ENCODE data around the gene APOO.

Gene APOO

DNA sequence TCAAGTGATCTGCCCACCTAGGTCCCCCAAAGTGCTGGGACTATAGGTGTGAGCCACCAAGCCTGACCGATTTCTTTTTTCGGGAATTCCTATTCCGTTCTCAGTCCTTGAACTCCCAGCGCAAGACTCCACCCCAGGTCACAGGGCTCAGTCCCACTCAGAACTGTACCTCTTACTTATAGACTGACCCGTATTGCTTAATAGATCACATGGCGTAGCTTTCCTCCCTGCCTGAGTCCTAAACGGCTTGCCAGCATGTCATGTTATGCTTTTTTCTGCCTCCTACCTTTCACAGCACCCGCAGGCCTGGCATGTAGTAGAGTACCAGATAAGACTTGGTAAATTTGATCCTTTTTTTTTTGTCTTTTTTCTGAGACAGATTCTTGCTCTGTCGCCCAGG, 102.3 kb downstream of the APOO start:
- no peak overlapping the region for H3K27ac ChIP-seq
- TF ChIP-seq CTCF (conservative IDR thresholded peaks at IDR 0.05) (no peak), ZFX (IDR thresholded peaks at IDR 0.05) (no peak)

DNA sequence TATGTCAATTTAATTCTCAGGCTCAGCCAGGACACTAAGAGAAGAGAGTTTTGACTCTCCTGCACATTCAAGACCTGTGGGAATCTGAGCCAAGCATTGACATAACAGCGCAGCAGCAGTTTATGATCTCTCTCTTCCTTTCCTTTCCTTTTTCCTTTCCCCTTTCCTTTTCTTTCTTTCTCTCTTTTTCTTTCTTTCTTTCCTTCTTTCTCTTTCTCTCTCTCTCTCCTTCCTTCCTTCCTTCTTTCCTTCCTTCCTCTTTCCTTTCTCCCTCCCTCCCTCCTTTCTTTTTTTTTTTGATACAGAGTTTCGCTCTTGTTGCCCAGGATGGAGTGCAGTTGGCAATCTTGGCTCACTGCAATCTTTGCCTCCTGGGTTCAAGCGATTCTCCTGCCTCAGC, 103.2 kb downstream of the APOO start:
- TF ChIP-seq CTCF (conservative IDR thresholded peaks at IDR 0.05) (no peak), ZFX (IDR thresholded peaks at IDR 0.05) (no peak)
- no peak overlapping the region for H3K27ac ChIP-seq

GRCh38 chrX:23803931-23804381, 103.8 kb downstream of the APOO start:
- TF ChIP-seq CTCF (conservative IDR thresholded peaks at IDR 0.05) = no peak
- TF ChIP-seq ZFX (IDR thresholded peaks at IDR 0.05) = no peak
- H3K27ac ChIP-seq = no peak overlapping the region

DNA sequence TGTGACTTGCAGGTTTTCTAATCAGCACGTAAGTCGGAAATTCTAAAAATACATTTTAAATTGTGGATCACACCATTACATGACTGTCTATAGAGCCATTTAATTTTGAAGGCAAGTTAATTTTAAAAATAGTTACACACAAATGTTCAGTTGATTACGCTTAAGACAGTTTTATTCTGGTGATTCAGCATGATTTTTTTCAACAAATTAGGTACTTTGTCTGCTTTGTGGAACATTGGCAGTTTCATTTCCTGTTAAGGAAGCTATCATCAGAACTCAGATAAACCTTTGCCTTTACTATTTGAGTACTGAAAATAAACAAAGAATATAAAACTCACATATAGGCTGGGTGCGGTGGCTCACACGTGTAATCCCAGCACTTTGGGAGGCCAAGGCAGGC, 105.3 kb downstream of the APOO start:
- TF ChIP-seq ZFX (IDR thresholded peaks at IDR 0.05) (no peak), CTCF (conservative IDR thresholded peaks at IDR 0.05) (no peak)
- no peak overlapping the region for H3K27ac ChIP-seq

DNA sequence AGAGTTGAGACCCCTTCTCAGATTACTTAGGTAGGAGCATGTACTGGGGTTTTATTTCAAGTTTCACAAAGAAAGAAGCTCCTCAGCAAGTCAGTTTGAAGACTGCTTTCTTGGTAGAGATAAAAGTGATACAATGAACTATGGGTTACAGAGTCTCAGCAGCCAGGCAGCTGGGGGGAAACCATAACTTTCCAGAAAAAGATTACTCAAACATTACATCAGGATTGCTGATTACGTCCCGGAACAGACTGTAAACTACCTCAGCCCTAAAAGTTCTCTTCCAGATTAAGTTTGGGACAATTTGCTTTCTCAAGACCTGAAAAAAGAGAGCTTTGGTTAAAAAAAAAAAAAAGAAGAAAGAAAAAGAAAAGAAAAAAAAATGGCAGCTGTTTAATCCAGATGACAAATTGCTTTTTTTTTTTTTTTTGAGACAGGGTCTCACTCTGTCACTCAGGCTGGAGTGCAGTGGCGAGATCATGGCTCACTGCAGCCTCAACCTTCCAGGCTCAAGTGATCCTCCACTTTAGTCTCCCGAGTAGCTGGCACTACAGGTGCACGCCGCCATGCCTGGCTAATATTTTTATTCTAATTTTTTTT, 108.2 kb downstream of the APOO start:
- no peak overlapping the region; the same call in 1 of the 2 replicates for H3K27ac ChIP-seq

DNA sequence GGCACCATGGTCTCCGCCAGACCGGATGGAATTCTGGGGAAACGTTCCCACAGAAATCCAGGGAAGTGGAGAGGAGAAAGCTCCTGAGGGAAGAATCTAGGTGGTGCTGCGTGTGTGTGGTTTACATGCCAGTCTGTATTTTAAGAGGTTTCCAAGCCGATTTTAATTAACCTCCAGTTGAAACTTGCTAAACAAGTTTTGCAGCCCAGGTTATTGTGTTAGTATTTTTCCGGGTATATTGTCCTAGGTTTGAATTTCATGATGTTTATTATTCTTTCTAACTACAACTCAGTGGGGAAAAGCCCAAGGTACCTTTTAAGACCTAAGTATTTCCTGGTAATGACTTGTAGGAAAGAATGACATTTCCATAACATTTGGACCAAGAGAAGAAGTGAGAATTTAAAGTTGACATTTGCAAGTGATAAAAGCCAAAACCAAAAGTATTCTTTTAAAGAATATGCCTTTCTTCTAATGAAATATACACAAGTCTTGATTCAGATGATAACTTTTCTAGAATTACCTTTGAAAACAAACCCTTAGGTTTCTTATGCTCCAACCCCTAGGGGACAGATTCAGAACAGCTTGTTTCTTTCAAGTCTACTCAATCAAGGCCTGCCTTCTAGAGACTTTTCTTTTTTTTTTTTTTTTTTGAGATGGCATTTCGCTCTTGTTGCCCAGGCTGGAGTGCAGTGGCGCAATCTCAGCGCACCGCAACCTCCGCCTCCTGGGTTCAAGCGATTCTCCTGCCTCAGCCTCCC, 110.2 kb downstream of the APOO start:
- peak overlapping the region; percentile 92 for H3K27ac ChIP-seq
- TF ChIP-seq CTCF (conservative IDR thresholded peaks at IDR 0.05) (no peak; the same call in 1 of the 2 replicates), ZFX (IDR thresholded peaks at IDR 0.05) (no peak)

More for the DNA sequence above, 108.2 kb downstream of the APOO start:
- TF ChIP-seq CTCF (conservative IDR thresholded peaks at IDR 0.05) (no peak), ZFX (IDR thresholded peaks at IDR 0.05) (no peak)

GRCh38 chrX:23795221-23795620, 112.5 kb downstream of the APOO start:
- no peak overlapping the region for H3K27ac ChIP-seq
- no peak for TF ChIP-seq CTCF (conservative IDR thresholded peaks at IDR 0.05)
- no peak for TF ChIP-seq ZFX (IDR thresholded peaks at IDR 0.05)
